ENCODE data around the gene EYS. TPM values are rescaled to one million over a fixed set of nuclear protein-coding genes. Genes with fewer than 3 reads are reported as not detected.

The EYS gene
- total RNA-seq, 1 experiment from 2014 or later: 0.99 TPM

- no peak for DNase-seq (ENCODE audit: low read depth)
Observed at GRCh38 chr6:64310214-64310613, 1396.8 kb downstream of the EYS start.

GRCh38 chr6:64301307-64302236 lies 1405.5 kb downstream of the EYS start:
- DNase-seq (ENCODE audit: low read depth): no peak

GRCh38 chr6:64299176-64299575 lies 1407.8 kb downstream of the EYS start:
- DNase-seq (ENCODE audit: low read depth): no peak

- DNase-seq (ENCODE audit: low read depth): peak; percentile 69
Observed at GRCh38 chr6:64294034-64294433, 1413.0 kb downstream of the EYS start.

- DNase-seq (ENCODE audit: low read depth): peak; percentile 65
Observed at GRCh38 chr6:64293298-64293697, 1413.7 kb downstream of the EYS start.

- DNase-seq (ENCODE audit: low read depth): peak; percentile 66
Observed at GRCh38 chr6:64290867-64291266, 1416.2 kb downstream of the EYS start.

- DNase-seq (ENCODE audit: low read depth): peak; percentile 47
Observed at GRCh38 chr6:64289931-64290330, 1417.1 kb downstream of the EYS start.

GRCh38 chr6:64288351-64288750 lies 1418.7 kb downstream of the EYS start:
- peak; percentile 47 for DNase-seq (ENCODE audit: low read depth)

- no peak for DNase-seq (ENCODE audit: low read depth)
Observed at GRCh38 chr6:64281167-64281566, 1425.9 kb downstream of the EYS start.

- DNase-seq (ENCODE audit: low read depth): peak; percentile 63
Observed at GRCh38 chr6:64280569-64280968, 1426.5 kb downstream of the EYS start.

GRCh38 chr6:64270083-64270482 lies 1436.9 kb downstream of the EYS start:
- no peak for DNase-seq (ENCODE audit: low read depth)

- DNase-seq (ENCODE audit: low read depth): peak; percentile 67
Observed at GRCh38 chr6:64266351-64266821, 1440.6 kb downstream of the EYS start.

- no peak for DNase-seq (ENCODE audit: low read depth)
Observed at GRCh38 chr6:64263778-64264177, 1443.2 kb downstream of the EYS start.

- DNase-seq (ENCODE audit: low read depth): no peak
Observed at GRCh38 chr6:64259372-64259771, 1447.7 kb downstream of the EYS start.

GRCh38 chr6:64258752-64259151 lies 1448.3 kb downstream of the EYS start:
- no peak for DNase-seq (ENCODE audit: low read depth)

GRCh38 chr6:64258302-64258701 lies 1448.7 kb downstream of the EYS start:
- DNase-seq (ENCODE audit: low read depth): no peak

GRCh38 chr6:64257586-64257985 lies 1449.4 kb downstream of the EYS start:
- DNase-seq (ENCODE audit: low read depth): no peak

- no peak for DNase-seq (ENCODE audit: low read depth)
Observed at GRCh38 chr6:64256483-64256882, 1450.5 kb downstream of the EYS start.

GRCh38 chr6:64255000-64255399 lies 1452.0 kb downstream of the EYS start:
- DNase-seq (ENCODE audit: low read depth): no peak

GRCh38 chr6:64254558-64254957 lies 1452.5 kb downstream of the EYS start:
- DNase-seq (ENCODE audit: low read depth): no peak

GRCh38 chr6:64252256-64252655 lies 1454.8 kb downstream of the EYS start:
- no peak for DNase-seq (ENCODE audit: low read depth)

GRCh38 chr6:64250126-64250525 lies 1456.9 kb downstream of the EYS start:
- DNase-seq (ENCODE audit: low read depth): peak; percentile 71

GRCh38 chr6:64249115-64249514 lies 1457.9 kb downstream of the EYS start:
- DNase-seq (ENCODE audit: low read depth): peak; percentile 67
